DMS 273 (cell line): ENCODE results near the gene MLLT11.
"Not testable (repeated sequence)": the region's sequence is repeated elsewhere in the genome, so short reads cannot be mapped to it uniquely, and the experiment has no call there.

ENCODE experiments used
- DNase-seq: peaks from one replicate; lab custom pipeline; 2025; ENCODE audit not compliant: unreplicated experiment; lab: John Stamatoyannopoulos, UW

MLLT11 gene

GRCh38 chr1:151055581-151055980 is 4.6 kb upstream of the MLLT11 start:
- no peak for DNase-seq

- no peak for DNase-seq
These were observed 4.0 kb upstream of the MLLT11 start for GRCh38 chr1:151056149-151056548.

GRCh38 chr1:151058692-151059091 is 1.5 kb upstream of the MLLT11 start:
- peak; percentile 100 for DNase-seq

- DNase-seq, result peak; percentile 100
These were observed 839 bp upstream of the MLLT11 start, which contains the start of gene CDC42SE1 for GRCh38 chr1:151059109-151060006. TSS of gene CDC42SE1 (minus strand) at chr1:151059622. CDS start at chr1:151055730, 3,892 bp downstream.

GRCh38 chr1:151060657-151061421 is 642 bp downstream of the MLLT11 start:
- peak; percentile 99 for DNase-seq

- DNase-seq, result no peak
These were observed 1.5 kb downstream of the MLLT11 start for GRCh38 chr1:151061704-151062103.

- DNase-seq, result peak; percentile 94
These were observed 2.7 kb downstream of the MLLT11 start for GRCh38 chr1:151062741-151063371.

- DNase-seq, result no peak
These were observed 5.0 kb downstream of the MLLT11 start for GRCh38 chr1:151065089-151065645.

GRCh38 chr1:151067185-151067584 is 7.0 kb downstream of the MLLT11 start:
- DNase-seq, result no peak

- DNase-seq, result no peak
These were observed 8.9 kb downstream of the MLLT11 start for GRCh38 chr1:151069103-151069486.

- DNase-seq, result peak; percentile 100
These were observed 10.5 kb downstream of the MLLT11 start, which contains the start of gene GABPB2 for GRCh38 chr1:151070474-151071276. TSS of gene GABPB2 (plus strand) at chr1:151070761. CDS start at chr1:151088190, 17,429 bp downstream.

- peak; percentile 97 for DNase-seq
These were observed 12.0 kb downstream of the MLLT11 start for GRCh38 chr1:151072224-151072623.

GRCh38 chr1:151085953-151086559 is 25.9 kb downstream of the MLLT11 start:
- no peak for DNase-seq

- not testable (repeated sequence) for DNase-seq
These were observed 37.2 kb downstream of the MLLT11 start for GRCh38 chr1:151097426-151097825.

GRCh38 chr1:151098126-151098525 is 37.9 kb downstream of the MLLT11 start:
- no peak for DNase-seq

- no peak for DNase-seq
These were observed 44.4 kb downstream of the MLLT11 start for GRCh38 chr1:151104630-151105029.

- DNase-seq, result no peak
These were observed 46.7 kb downstream of the MLLT11 start for GRCh38 chr1:151106894-151107293.

- DNase-seq, result no peak
These were observed 48.1 kb downstream of the MLLT11 start for GRCh38 chr1:151108331-151108730.

- DNase-seq, result no peak
These were observed 53.7 kb downstream of the MLLT11 start for GRCh38 chr1:151113877-151114276.
